Gastroesophageal sphincter (tissue), 4 donors: ENCODE results near the gene MMP21. TPM values are rescaled to one million over a fixed set of nuclear protein-coding genes. Genes with fewer than 3 reads are reported as not detected.
A peak's percentile ranks its signal among the peaks of the same experiment; 100 is the strongest.

Experiments
- ATAC-seq: fragments of 150-250 bp; one replicate; pipeline ENCODE4 v1.9.1; 2016; ENCODE audit warnings: mild to moderate bottlenecking, moderate library complexity
- H3K27ac ChIP-seq, 4 donors: fragments of 200-600 bp; sonication (generic) in 3 of 4; 1 replicate in 3 of 4; 2 replicates in 1 of 4; pipeline ENCODE4 v1.5.1; 2016 to 2019
- H3K27me3 ChIP-seq: fragments of 200-600 bp; sonication (generic); one replicate; pipeline ENCODE4 v1.5.1; 2019
- H3K36me3 ChIP-seq, 2 donors: fragments of 200-600 bp; sonication (generic); one replicate each; pipeline ENCODE4 v1.5.1; 2019; ENCODE audit warnings: control low read depth in 1 of 2
- H3K4me1 ChIP-seq, 3 donors: fragments of 200-600 bp; sonication (generic); 1 replicate in 2 of 3; 2 replicates in 1 of 3; pipeline ENCODE4 v1.5.1; 2016 to 2019; ENCODE audit warnings: control low read depth in 2 of 3
- H3K4me3 ChIP-seq, 2 donors: fragments of 200-600 bp; sonication (generic); one replicate each; pipeline ENCODE4 v1.5.1; 2019; ENCODE audit warnings: mild to moderate bottlenecking in 1 of 2, moderate library complexity in 1 of 2
- H3K9me3 ChIP-seq, 3 donors: fragments of 200-600 bp; sonication (generic); one replicate each; pipeline ENCODE4 v1.5.1; 2017 to 2019; ENCODE audit warnings: control low read depth in 2 of 3
- CTCF ChIP-seq, 4 experiments: fragments of 200-600 bp in 2 of 4; fragments of 450-650 bp in 2 of 4; sonication (generic) in 1 of 4; IDR thresholded peaks; one replicate each; pipeline ENCODE4 v1.5.1; 2017 to 2019; ENCODE audit warnings: antibody characterized with exemption in 4 of 4, mild to moderate bottlenecking in 2 of 4, moderate library complexity in 2 of 4
- EP300 ChIP-seq: sonication (generic); formaldehyde crosslinking; IDR thresholded peaks from one replicate; pipeline ENCODE4 v1.6.1; 2017; ENCODE audit warnings: antibody characterized with exemption, mild to moderate bottlenecking
- POLR2A ChIP-seq, 2 donors: fragments of 450-650 bp; IDR thresholded peaks; one replicate each; pipeline ENCODE4 v1.6.1; 2017; ENCODE audit warnings: antibody characterized with exemption in 2 of 2, mild to moderate bottlenecking in 2 of 2, moderate library complexity in 1 of 2
- POLR2AphosphoS5 ChIP-seq: sonication (generic); formaldehyde crosslinking; IDR thresholded peaks from one replicate; pipeline ENCODE4 v1.6.1; 2017; ENCODE audit warnings: antibody characterized with exemption
- WGBS, 2 donors: methylation state at CpG; one replicate each; pipeline ENCODE4 v1.1.5; 2018; ENCODE audit warnings: low coverage in 1 of 2; 5-methylcytosine and 5-hydroxymethylcytosine counted together
- total RNA-seq, 4 donors: library from RNA; depleted of rRNA; stranded (reverse); fragments of >200 nt; gene quantifications; one replicate each; pipeline ENCODE4 v1.1.0, GENCODE V29; 2016

Gene MMP21
- total RNA-seq, 4 donors from 2014 or later = 0.13 to 0.81 TPM; not detected in 2

- ATAC-seq = no peak
- TF ChIP-seq EP300 = no peak
- 50 to 65% methylated on average over 2 of the region's 28 CpGs for WGBS, 2 donors
Observed at GRCh38 chr10:125772112-125772863, 3.3 kb downstream of the MMP21 start.

GRCh38 chr10:125770844-125771243 lies 4.8 kb downstream of the MMP21 start:
- 89 to 96% methylated on average over 3 to 5 of the region's 5 CpGs for WGBS, 2 donors
- ATAC-seq = no peak
- TF ChIP-seq EP300 (no peak), POLR2A (IDR thresholded peaks at IDR 0.05) (no peak), CTCF (IDR thresholded peaks at IDR 0.05) (no peak), POLR2AphosphoS5 (no peak)

More at GRCh38 chr10:125772112-125772863, 3.3 kb downstream of the MMP21 start:
- no peaks in the 10 kb centered on the region for H3K27me3 ChIP-seq
- H3K36me3 ChIP-seq = no peaks in the 10 kb centered on the region
- H3K9me3 ChIP-seq = no peaks in the 10 kb centered on the region
- H3K27ac ChIP-seq = no peak overlapping the region
- H3K4me3 ChIP-seq = no peak overlapping the region
- peaks cover 0 to 23% (median 7%) of the 10 kb centered on the region in 3 donors for H3K4me1 ChIP-seq

GRCh38 chr10:125769175-125769574 lies 6.4 kb downstream of the MMP21 start:
- no peak for ATAC-seq
- Histone ChIP-seq H3K4me1 (peaks cover 0 to 25% (median 7%) of the 10 kb centered on the region in 3 donors), H3K27ac (peak overlapping the region; percentile 14 to 77 (median 72)), H3K9me3 (no peaks in the 10 kb centered on the region), H3K36me3 (peaks cover 0 to 23% of the 10 kb centered on the region in 2 donors), H3K27me3 (no peaks in the 10 kb centered on the region), H3K4me3 (no peak overlapping the region)
- WGBS, 2 donors = 63 to 86% methylated on average over 11 to 12 of the region's 12 CpGs
- TF ChIP-seq CTCF (IDR thresholded peaks at IDR 0.05) (no peak), POLR2A (IDR thresholded peaks at IDR 0.05) (no peak), EP300 (no peak), POLR2AphosphoS5 (no peak)

More at GRCh38 chr10:125770844-125771243, 4.8 kb downstream of the MMP21 start:
- Histone ChIP-seq H3K4me1 (peaks cover 0 to 25% (median 7%) of the 10 kb centered on the region in 3 donors), H3K4me3 (no peak overlapping the region), H3K9me3 (no peaks in the 10 kb centered on the region), H3K27ac (no peak overlapping the region), H3K36me3 (peaks cover 0 to 7% of the 10 kb centered on the region in 2 donors), H3K27me3 (no peaks in the 10 kb centered on the region)

- H3K9me3 ChIP-seq = no peaks in the 10 kb centered on the region
- peaks cover 0 to 31% of the 10 kb centered on the region in 2 donors for H3K36me3 ChIP-seq
- no peak overlapping the region for H3K4me3 ChIP-seq
- H3K27me3 ChIP-seq = no peaks in the 10 kb centered on the region
- H3K4me1 ChIP-seq = peaks cover 0 to 25% (median 7%) of the 10 kb centered on the region in 3 donors
- peak overlapping the region in 3 of 4 donors; percentile 69 to 77 (median 75) for H3K27ac ChIP-seq
- TF ChIP-seq POLR2A (IDR thresholded peaks at IDR 0.05) (no peak), EP300 (no peak), CTCF (IDR thresholded peaks at IDR 0.05) (no peak), POLR2AphosphoS5 (peak; percentile 53)
- 9 to 14% methylated on average over 3 of the region's 4 CpGs for WGBS, 2 donors
- ATAC-seq = peak; percentile 73
Observed at GRCh38 chr10:125768219-125768855, 7.3 kb downstream of the MMP21 start.

- TF ChIP-seq CTCF (IDR thresholded peaks at IDR 0.05) (no peak), EP300 (no peak), POLR2A (IDR thresholded peaks at IDR 0.05) (no peak), POLR2AphosphoS5 (no peak)
- Histone ChIP-seq H3K9me3 (no peaks in the 10 kb centered on the region), H3K27me3 (no peaks in the 10 kb centered on the region), H3K4me1 (peaks cover 0 to 25% (median 7%) of the 10 kb centered on the region in 3 donors), H3K27ac (no peak overlapping the region), H3K4me3 (no peak overlapping the region), H3K36me3 (peaks cover 0 to 49% of the 10 kb centered on the region in 2 donors)
- no peak for ATAC-seq
- WGBS, 2 donors = 58 to 63% methylated on average over 3 to 4 of the region's 4 CpGs
Observed at GRCh38 chr10:125766511-125766910, 9.1 kb downstream of the MMP21 start.
